Renal cortical epithelial cell (primary cell): ENCODE measurements around the gene DHRS3. TPM values are rescaled to one million over a fixed set of nuclear protein-coding genes. Genes with fewer than 3 reads are reported as not detected.

Experiments used
- DNase-seq: peaks from one replicate; pipeline ENCODE4 v3.0.0-alpha.2; 2011; ENCODE audit warnings: low read depth
- total RNA-seq: library from RNA; depleted of rRNA; stranded (reverse); fragments of >200 nt; gene quantifications from 2 replicates; pipeline ENCODE4 v1.2.3, GENCODE V29; 2014

The DHRS3 gene
- total RNA-seq, 1 donor from 2014 or later, result 28.9 TPM

GRCh38 chr1:12599657-12600056, 18.4 kb downstream of the DHRS3 start:
- DNase-seq, result no peak

GRCh38 chr1:12598974-12599373, 19.0 kb downstream of the DHRS3 start:
- DNase-seq, result no peak

GRCh38 chr1:12597792-12598191, 20.2 kb downstream of the DHRS3 start:
- no peak for DNase-seq

- DNase-seq, result peak; percentile 91
Observed at GRCh38 chr1:12596007-12596821, 21.8 kb downstream of the DHRS3 start.

GRCh38 chr1:12595757-12596006, 22.3 kb downstream of the DHRS3 start:
- DNase-seq, result no peak

- peak; percentile 67 for DNase-seq
Observed at GRCh38 chr1:12594966-12595756, 22.8 kb downstream of the DHRS3 start.

GRCh38 chr1:12594490-12594889, 23.5 kb downstream of the DHRS3 start:
- DNase-seq, result no peak

GRCh38 chr1:12593621-12594066, 24.4 kb downstream of the DHRS3 start:
- peak; percentile 65 for DNase-seq

- DNase-seq, result no peak
Observed at GRCh38 chr1:12592496-12592895, 25.5 kb downstream of the DHRS3 start.

GRCh38 chr1:12591267-12591938, 26.6 kb downstream of the DHRS3 start:
- DNase-seq, result no peak

- no peak for DNase-seq
Observed at GRCh38 chr1:12588695-12589094, 29.3 kb downstream of the DHRS3 start.

- DNase-seq, result peak; percentile 61
Observed at GRCh38 chr1:12587981-12588640, 29.9 kb downstream of the DHRS3 start.

- DNase-seq, result no peak
Observed at GRCh38 chr1:12585951-12586942, 31.8 kb downstream of the DHRS3 start.

GRCh38 chr1:12585536-12585935, 32.5 kb downstream of the DHRS3 start:
- DNase-seq, result no peak

GRCh38 chr1:12584900-12585525, 33.0 kb downstream of the DHRS3 start:
- no peak for DNase-seq

- no peak for DNase-seq
Observed at GRCh38 chr1:12583484-12583883, 34.5 kb downstream of the DHRS3 start.

GRCh38 chr1:12582649-12583048, 35.4 kb downstream of the DHRS3 start:
- DNase-seq, result no peak

GRCh38 chr1:12581179-12581578, 36.8 kb downstream of the DHRS3 start:
- DNase-seq, result no peak

GRCh38 chr1:12580054-12580887, 37.7 kb downstream of the DHRS3 start:
- peak; percentile 49 for DNase-seq
